GM21576 (cell line): ENCODE results near the gene RFX3.

Experiments
- ATAC-seq: cut with Tn5 transposase; IDR thresholded peaks from one replicate; pipeline ENCODE4 v1.9.1; 2021; ENCODE audit warnings: mild to moderate bottlenecking, moderate library complexity; ENCODE audit not compliant: unreplicated experiment

RFX3 gene

GRCh38 chr9:3290231-3290840, 235.5 kb downstream of the RFX3 start:
- ATAC-seq: no peak

- no peak for ATAC-seq
These were observed 237.1 kb downstream of the RFX3 start for GRCh38 chr9:3288686-3289085.

GRCh38 chr9:3285365-3286161, 240.2 kb downstream of the RFX3 start:
- no peak for ATAC-seq

GRCh38 chr9:3282365-3282764, 243.4 kb downstream of the RFX3 start:
- no peak for ATAC-seq

- ATAC-seq: peak; percentile 61
These were observed 244.4 kb downstream of the RFX3 start for GRCh38 chr9:3281399-3281798.

GRCh38 chr9:3277200-3277599, 248.6 kb downstream of the RFX3 start:
- ATAC-seq: peak; percentile 76

- no peak for ATAC-seq
These were observed 254.2 kb downstream of the RFX3 start for GRCh38 chr9:3271581-3271980.

- ATAC-seq: no peak
These were observed 254.6 kb downstream of the RFX3 start for GRCh38 chr9:3271157-3271556.

- ATAC-seq: no peak
These were observed 257.6 kb downstream of the RFX3 start for GRCh38 chr9:3268223-3268622.

- no peak for ATAC-seq
These were observed 262.1 kb downstream of the RFX3 start for GRCh38 chr9:3263698-3264097.

- ATAC-seq: no peak
These were observed 262.8 kb downstream of the RFX3 start for GRCh38 chr9:3262826-3263529.

GRCh38 chr9:3261484-3261883, 264.3 kb downstream of the RFX3 start:
- no peak for ATAC-seq

GRCh38 chr9:3256571-3257330, 269.1 kb downstream of the RFX3 start:
- ATAC-seq: no peak

GRCh38 chr9:3251309-3251708, 274.5 kb downstream of the RFX3 start:
- no peak for ATAC-seq

- no peak for ATAC-seq
These were observed 275.1 kb downstream of the RFX3 start for GRCh38 chr9:3250741-3251140.

GRCh38 chr9:3247211-3247610, 278.6 kb downstream of the RFX3 start:
- no peak for ATAC-seq

- ATAC-seq: no peak
These were observed 279.6 kb downstream of the RFX3 start for GRCh38 chr9:3246241-3246640.

GRCh38 chr9:3244963-3245653, 280.7 kb downstream of the RFX3 start:
- peak; percentile 75 for ATAC-seq

- ATAC-seq: no peak
These were observed 282.1 kb downstream of the RFX3 start for GRCh38 chr9:3243683-3244082.

- no peak for ATAC-seq
These were observed 284.5 kb downstream of the RFX3 start for GRCh38 chr9:3241290-3241689.
